Muscle of arm (tissue), 12 donors: ENCODE measurements around the gene RETSAT. TPM values are rescaled to one million over a fixed set of nuclear protein-coding genes. Genes with fewer than 3 reads are reported as not detected.

Experiments used
- DNase-seq: peaks from one replicate; pipeline ENCODE4 v3.0.0-alpha.2; 2013
- polyA plus RNA-seq, 12 donors: library from polyadenylated mRNA; unstranded; fragments of 120-200 nt; gene quantifications; one replicate each; pipeline ENCODE4 v1.2.1, GENCODE V29; 2013; ENCODE audit not compliant: insufficient read length in 12 of 12

Gene RETSAT
- polyA plus RNA-seq, 12 donors: 11.9 to 21.6 (median 14.7) TPM; not detected in 1

DNA sequence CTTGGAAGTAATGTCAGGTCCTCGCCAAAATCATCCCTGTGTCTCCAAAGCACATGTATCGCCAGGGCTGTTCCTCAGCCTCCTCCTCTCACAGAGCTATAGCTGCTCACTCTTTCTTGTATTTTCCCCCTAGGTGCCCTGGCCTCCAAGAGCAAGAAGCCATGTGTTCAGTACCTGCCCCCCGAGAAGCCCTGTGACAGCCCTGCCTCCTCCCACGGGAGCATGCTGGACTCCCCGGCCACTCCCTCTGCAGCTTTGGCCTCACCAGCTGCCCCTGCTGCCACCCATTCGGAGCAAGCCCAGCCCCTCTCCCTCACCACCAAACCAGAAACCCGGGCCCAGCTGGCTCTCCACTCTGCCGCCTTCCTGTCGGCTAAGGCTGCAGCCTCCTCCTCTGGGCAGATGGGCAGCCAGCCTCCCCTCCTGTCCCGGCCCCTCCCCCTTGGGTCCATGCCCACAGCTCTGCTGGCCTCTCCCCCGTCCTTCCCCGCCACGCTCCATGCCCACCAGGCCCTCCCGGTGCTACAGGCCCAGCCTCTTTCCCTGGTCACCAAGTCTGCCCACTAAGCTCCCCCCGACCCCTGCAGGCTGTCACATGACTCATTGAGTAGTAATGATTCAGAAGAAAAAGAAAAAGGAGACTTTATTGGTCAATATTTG, 45.3 kb downstream of the RETSAT start:
- DNase-seq: no peak

DNA sequence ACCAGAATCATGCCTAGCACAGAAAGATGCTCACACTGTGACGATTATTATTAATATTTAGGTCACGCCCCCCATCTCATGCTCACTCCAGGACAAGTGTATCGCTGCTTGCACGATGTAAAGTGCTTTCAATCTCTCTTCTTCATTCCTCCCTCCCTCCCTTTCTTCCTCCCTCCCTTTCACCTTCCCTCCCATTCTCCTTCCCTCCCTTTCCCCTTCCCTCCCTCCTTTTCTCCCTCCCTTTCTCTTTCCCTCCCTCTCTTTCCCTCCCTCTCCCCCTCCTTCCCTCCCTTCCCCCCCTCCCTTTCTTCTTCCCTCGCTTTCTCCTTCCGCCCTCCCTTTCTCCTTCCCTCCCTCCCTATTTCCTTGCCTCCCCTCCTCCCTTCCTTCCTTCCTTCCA, 46.1 kb downstream of the RETSAT start:
- no peak for DNase-seq

DNA sequence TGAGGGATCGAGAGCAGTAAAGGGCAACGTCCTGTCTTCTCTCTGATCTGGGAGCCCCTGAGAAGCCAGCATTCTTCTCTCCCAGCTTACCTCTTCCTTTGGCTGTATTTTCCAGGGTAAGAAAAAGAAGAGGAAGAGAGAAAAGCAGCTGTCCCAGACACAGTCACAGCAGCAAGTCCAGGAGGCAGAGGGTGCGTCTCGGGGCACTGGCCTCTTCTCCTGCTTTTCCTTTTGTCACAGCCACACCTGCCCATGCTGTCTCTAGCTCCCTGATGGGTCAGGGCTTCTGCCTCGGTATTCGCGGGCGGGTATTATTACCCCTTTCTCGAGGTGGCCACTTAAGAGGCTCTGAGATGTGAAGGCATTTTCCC, 46.8 kb downstream of the RETSAT start:
- no peak for DNase-seq

DNA sequence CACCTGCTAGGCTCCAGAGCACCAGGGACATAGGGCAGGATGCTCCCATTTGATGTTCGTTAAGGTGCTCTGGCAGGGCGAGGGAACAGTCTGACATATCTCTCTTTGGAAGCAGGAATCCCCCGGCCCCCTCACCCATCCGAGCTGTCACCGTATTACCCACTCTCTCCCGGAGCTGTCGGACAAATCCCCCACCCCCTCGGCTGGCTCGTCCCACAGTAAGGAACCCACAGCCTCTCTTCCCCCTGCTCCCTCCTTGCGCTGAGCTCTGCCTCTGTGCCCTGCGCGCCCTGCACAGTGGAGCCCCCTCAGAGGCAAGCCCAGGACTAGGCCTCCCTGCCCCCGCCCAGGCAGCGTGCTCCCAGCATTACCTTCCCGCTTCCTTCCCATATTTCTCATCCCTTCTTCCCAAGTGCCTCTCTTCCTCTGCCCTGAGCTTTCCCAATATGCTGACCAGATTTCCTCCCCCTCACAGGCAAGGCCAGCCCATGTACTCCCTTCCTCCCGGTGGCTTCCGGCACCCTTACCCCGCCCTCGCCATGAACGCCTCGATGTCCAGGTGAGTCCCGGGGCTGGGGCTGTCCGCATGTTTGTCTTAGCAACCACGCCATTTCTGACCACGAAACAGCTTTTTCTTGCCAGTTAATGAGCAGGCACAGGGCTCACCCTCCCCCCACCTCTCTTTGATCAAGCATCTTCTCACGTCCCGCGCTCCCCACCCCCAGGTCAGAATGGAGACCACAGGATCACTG, 50.4 kb downstream of the RETSAT start:
- no peak for DNase-seq

DNA sequence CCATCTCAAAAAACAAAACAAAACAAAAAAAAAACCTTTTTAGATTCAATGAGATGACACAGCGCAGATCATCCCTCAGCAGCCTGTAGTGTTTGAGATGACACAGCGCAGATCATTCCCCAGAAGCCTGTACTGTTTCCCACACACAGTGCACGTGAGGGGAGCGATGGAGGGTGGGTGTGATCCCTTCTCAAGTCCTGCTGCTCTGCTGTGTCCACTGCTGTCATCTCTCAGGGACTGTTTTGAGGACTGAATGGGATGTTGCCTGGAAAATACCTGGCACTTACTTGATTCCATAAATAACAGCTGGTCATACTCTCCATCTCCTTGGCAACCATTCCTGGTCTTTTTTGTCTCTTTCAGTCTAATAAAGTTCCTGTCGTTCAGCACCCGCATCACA, 52.2 kb downstream of the RETSAT start:
- DNase-seq: no peak

Other genes starting within 250 kb of the RETSAT start
- gene TCF7L1, start 221.1 kb downstream of the RETSAT start, polyA plus RNA-seq: 10 to 100 TPM in 11 of 12 donors, not detected in 1; 28.2 to 77.7 (median 35.4) TPM
- gene TGOLN2, start 26.5 kb downstream of the RETSAT start, polyA plus RNA-seq: 10 to 100 TPM in 11 of 12 donors, not detected in 1; 62.0 to 93.9 (median 70.7) TPM
- gene ELMOD3, start 241 bp upstream of the RETSAT start, polyA plus RNA-seq: 10 to 100 TPM in 11 of 12 donors, not detected in 1; 11.1 to 27.4 (median 14.9) TPM
- 10 to 100 TPM in 10 of 12 donors, 1 to 10 TPM in 1, not detected in 1; 8.7 to 80.7 (median 22.0) TPM for gene CAPG, start 55.8 kb upstream of the RETSAT start, polyA plus RNA-seq
- 1 to 10 TPM in 2 of 12 donors, under 1 TPM in 8, not detected in 2; 0.21 to 1.5 (median 0.62) TPM for gene SH2D6, start 64.2 kb upstream of the RETSAT start, polyA plus RNA-seq
- 100 to 1,000 TPM in 11 of 12 donors, not detected in 1; 145 to 284 (median 207) TPM for gene MAT2A, start 184.6 kb upstream of the RETSAT start, polyA plus RNA-seq
- 10 to 100 TPM in 11 of 12 donors, not detected in 1; 10.1 to 26.8 (median 23.1) TPM for gene GGCX, start 207.0 kb upstream of the RETSAT start, polyA plus RNA-seq
- gene VAMP8, start 223.1 kb upstream of the RETSAT start, polyA plus RNA-seq: 10 to 100 TPM in 10 of 12 donors, 1 to 10 TPM in 1, not detected in 1; 9.6 to 34.0 (median 13.7) TPM
- 10 to 100 TPM in 11 of 12 donors, not detected in 1; 19.4 to 44.4 (median 38.0) TPM for gene VAMP5, start 229.9 kb upstream of the RETSAT start, polyA plus RNA-seq
- gene RNF181, start 241.2 kb upstream of the RETSAT start, polyA plus RNA-seq: 10 to 100 TPM in 11 of 12 donors, not detected in 1; 50.8 to 72.4 (median 61.3) TPM
- 10 to 100 TPM in 2 of 12 donors, 1 to 10 TPM in 9, not detected in 1; 7.3 to 25.4 (median 8.8) TPM for gene TMEM150A, start 248.2 kb upstream of the RETSAT start, polyA plus RNA-seq